Left cardiac atrium (tissue), 4 donors: ENCODE measurements around the gene NLRC4. TPM values are rescaled to one million over a fixed set of nuclear protein-coding genes. Genes with fewer than 3 reads are reported as not detected.
"Not testable (repeated sequence)": the region's sequence is repeated elsewhere in the genome, so short reads cannot be mapped to it uniquely, and the experiment has no call there.

Source experiments
- ATAC-seq, 2 donors: fragments of 200-7000 bp; cut with Tn5 transposase; one replicate each; pipeline ENCODE4 v1.9.1; 2020; ENCODE audit warnings: mild to moderate bottlenecking in 2 of 2, moderate library complexity in 2 of 2
- DNase-seq: peaks from one replicate; pipeline ENCODE4 v3.0.0-alpha.2; 2020
- intact Hi-C, 2 donors: fragments of 100-400 bp; cut with DNase I; formaldehyde crosslinking; loops; one replicate each; pipeline versions ENCODE4 v1.14.1 to v1.15.1; 2022 to 2023
- long read RNA-seq: library from polyadenylated mRNA; unstranded; transcript quantifications from one replicate; pipeline ENCODE4 v2.0.0, GENCODE V29; 2021
- total RNA-seq, 2 donors: library from RNA; stranded (reverse); fragmentation: NEBNext Ultra II Directional; extraction: Animal tissue kit (Norgen Biotek cat#: 25700); gene quantifications; one replicate each; pipeline ENCODE4 v1.2.1, GENCODE V29; 2021
- donor health status: DM: no; HTN: yes; CAD: no.
- donor health status: DM: no; HTN: yes; CAD: no; lungs with severe emphysema.
- donor health status: DM: yes; HTN: yes; CAD: no.
- donor health status: Dilated cardiomyopathy.

The NLRC4 gene
- total RNA-seq = 1 to 10 TPM; 1.7 to 2.3 TPM
- long read RNA-seq, partial matches to known transcripts = 0 of 1 reads
- long read RNA-seq, other reads (novel, unspliced or antisense) = 1 of 1 reads

- ATAC-seq (peak; percentile 58 to 77), DNase-seq (no peak)
- intact Hi-C loops = no loop called here
These were observed at the start of gene NLRC4 for GRCh38 chr2:32264422-32265105. Gene NLRC4, minus strand, starts transcription at chr2:32264886. Its CDS starts 8,111 bp downstream, at chr2:32256775.

GRCh38 chr2:32310577-32310976 is 45.9 kb upstream of the NLRC4 start:
- no peak for ATAC-seq

DNA sequence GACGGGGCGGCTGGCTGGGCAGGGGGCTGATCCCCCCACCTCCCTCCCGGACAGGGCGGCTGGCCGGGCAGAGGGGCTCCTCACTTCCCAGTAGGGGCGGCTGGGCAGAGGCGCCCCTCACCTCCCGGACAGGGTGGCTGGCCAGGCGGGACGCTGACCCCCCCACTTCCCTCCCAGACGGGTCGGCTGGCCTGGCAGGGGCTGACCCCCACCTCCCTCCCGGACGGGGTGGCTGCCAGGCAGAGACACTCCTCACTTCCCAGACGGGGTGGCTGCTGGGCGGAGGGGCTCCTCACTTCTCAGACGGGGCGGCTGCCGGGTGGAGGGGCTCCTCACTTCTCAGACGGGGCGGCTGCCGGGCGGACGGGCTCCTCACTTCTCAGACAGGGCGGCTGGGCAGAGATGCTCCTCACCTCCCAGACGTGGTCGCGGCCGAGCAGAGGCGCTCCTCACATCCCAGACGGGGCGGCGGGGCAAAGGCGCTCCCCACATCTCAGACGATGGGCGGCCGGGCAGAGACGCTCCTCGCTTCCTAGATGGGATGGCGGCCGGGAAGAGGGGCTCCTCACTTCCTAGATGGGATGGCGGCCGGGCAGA is 29.4 kb upstream of the NLRC4 start:
- DNase-seq = not testable (repeated sequence)

More at GRCh38 chr2:32310577-32310976, 45.9 kb upstream of the NLRC4 start:
- no peak for DNase-seq
- intact Hi-C loops = no loop called here

DNA sequence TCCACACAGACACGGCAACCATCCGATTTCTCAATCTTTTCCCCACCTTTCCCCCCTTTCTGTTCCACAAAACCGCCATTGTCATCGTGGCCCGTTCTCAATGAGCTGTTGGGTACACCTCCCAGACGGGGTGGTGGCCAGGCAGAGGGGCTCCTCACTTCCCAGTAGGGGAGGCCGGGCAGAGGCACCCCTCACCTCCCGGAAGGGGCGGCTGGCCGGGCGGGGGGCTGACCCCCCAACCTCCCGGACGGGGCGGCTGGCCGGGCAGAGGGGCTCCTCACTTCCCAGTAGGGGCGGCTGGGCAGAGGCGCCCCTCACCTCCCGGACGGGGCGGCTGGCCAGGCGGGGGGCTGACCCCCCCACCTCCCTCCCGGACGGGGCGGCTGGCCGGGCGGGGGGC is 28.8 kb upstream of the NLRC4 start:
- intact Hi-C loops, DNase-seq, ATAC-seq: not testable (repeated sequence)

More for the DNA sequence above, 29.4 kb upstream of the NLRC4 start:
- ATAC-seq, intact Hi-C loops: not testable (repeated sequence)

DNA sequence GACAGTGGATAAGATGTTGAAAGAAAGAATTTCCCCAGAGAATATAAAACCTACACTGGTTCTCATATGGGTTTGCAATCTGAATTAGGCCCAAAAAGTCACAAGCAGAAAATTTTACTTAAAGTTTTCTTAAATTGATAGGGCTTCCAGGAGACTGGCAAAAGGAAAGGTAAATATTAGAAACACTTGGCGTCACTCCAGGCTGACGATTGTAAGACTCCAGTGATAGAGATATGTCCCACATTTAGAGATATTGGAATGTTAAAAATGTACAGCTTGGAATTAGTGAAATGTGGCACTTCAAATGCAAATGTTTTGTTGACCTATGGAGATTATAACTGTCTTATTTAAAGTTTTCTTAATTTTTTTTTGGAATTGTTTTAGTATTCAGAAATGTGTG is 27.1 kb upstream of the NLRC4 start:
- no peak for ATAC-seq
- intact Hi-C loops = no loop called here
- DNase-seq = no peak

- no peak for ATAC-seq
- no peak for DNase-seq
- intact Hi-C loops = no loop called here
These were observed 25.3 kb upstream of the NLRC4 start for GRCh38 chr2:32290000-32290339.

DNA sequence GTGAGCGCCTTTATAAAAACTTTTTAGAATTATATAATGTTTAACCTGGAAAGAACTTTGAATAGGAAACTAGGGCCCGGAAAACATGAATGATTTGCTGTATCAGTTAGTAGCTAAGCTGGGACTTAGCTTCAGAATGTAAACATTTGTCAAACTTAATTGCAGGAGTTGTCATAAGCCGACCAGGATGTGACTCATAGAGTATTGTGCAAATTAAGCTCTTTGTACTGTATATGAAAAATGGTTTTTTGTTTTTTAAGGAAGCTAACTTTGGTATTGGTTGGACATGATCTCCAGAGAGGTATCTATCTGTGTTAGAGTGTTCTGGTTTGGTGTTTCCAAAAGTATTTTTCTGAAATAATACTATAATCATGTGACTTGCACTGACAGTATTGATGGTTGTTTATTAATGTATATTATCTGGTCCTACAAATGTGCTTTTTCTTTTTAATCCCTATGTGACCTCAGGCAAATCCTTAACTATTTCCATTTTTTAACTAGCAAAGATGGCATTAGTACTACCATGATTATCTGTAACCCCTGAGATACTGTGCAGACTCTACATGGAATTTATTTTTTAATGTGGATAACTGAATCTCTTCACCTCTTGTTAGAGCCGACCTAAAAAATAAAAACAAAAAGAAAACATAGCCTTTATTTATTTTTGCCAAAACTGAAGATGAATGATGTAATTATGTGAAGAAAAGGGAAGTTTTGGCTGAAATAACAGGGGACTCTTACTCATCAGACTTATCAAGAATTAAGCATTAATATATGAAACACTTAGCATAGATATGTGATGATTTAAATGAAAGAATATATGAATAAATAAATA is 24.7 kb upstream of the NLRC4 start:
- intact Hi-C loops = no loop called here
- ATAC-seq (peak in 1 of 2 donors; percentile 53), DNase-seq (no peak)

DNA sequence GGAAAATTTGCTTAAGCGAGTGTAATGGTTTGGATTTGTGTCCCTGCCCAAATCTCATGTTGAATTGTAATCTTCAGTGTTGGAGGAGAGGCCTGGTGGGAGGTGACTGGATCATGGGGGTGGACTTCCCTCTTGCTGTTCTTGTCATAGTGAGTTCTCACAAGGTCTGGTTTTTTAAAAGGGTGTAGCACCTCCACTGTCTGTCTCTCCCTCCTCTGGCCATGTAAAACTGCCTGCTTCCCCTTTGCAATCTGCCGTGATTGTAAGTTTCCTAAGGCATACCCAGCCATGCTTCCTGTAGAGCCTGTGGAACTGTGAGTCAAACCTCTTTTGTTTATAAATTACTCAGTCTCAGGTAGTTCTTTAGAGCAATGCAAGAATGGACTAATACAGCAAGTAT is 19.6 kb upstream of the NLRC4 start:
- DNase-seq (no peak), ATAC-seq (no peak)
- intact Hi-C loops = no loop called here

GRCh38 chr2:32278478-32278853 is 13.8 kb upstream of the NLRC4 start:
- intact Hi-C loops = no loop called here
- DNase-seq (no peak), ATAC-seq (no peak)

DNA sequence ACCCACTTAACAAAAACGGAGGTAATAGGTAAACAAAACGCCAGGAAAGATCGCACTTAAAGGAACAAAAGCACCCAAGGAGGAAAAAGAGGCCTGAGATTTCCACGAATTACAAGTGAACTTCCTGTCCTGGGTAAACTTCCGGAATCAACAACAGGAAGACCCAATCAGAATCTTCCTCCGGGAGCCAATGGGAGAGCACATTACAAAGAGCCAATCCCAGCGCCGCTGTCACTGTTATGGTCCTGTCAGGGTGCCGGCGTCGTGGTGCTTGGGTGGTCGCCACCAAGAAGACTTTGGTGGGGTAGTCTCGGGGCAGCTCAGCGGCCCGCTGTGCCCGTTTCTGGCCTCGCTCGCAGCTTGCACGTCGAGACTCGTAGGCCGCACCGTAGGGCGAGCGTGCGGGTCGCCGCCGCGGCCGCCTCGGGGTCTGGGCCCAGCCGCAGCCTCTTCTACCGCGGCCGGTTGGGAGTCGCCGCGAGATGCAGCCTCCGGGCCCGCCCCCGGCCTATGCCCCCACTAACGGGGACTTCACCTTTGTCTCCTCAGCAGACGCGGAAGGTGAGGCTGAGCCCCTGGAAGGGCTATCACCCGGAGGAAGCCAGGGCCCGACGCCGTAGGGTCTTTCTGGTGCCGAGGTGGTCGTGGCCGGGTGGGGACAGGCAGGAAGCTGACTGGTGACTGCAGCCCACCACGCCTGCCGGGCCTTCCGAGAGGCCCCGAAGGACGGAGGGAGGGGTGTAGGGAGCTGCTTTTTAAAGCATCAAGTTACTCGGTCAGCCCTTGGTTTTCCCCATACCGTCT is 13.2 kb upstream of the NLRC4 start, which contains the start of gene YIPF4:
Gene YIPF4 (plus strand): TSS at position 231 of the 804 bp plus-strand sequence. CDS start 252 bp downstream, at position 483.
- intact Hi-C loops = no loop called here
- DNase-seq (peak; percentile 88), ATAC-seq (peak; percentile 100)

DNA sequence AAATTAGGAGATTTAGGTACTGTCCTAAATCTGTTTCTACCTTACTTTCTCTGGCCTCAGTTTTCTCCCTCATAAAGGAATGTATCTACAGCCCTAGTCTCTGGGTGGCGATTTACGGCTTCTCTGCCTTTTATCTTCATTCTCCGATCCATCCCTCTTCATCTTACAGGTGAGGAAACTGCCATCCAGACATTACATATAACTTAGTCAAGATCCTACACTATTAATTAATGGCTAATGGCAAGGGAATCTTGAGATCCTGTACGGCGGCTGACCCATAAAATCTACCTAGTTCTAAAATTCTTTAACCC is 12.6 kb upstream of the NLRC4 start:
- intact Hi-C loops = no loop called here
- no peak for ATAC-seq

GRCh38 chr2:32275790-32276189 is 11.1 kb upstream of the NLRC4 start:
- intact Hi-C loops, DNase-seq, ATAC-seq: not testable (repeated sequence)

More for the DNA sequence above, 12.6 kb upstream of the NLRC4 start:
- DNase-seq = no peak

GRCh38 chr2:32274289-32274688 is 9.6 kb upstream of the NLRC4 start:
- ATAC-seq (no peak), DNase-seq (no peak)
- intact Hi-C loops = no loop called here

DNA sequence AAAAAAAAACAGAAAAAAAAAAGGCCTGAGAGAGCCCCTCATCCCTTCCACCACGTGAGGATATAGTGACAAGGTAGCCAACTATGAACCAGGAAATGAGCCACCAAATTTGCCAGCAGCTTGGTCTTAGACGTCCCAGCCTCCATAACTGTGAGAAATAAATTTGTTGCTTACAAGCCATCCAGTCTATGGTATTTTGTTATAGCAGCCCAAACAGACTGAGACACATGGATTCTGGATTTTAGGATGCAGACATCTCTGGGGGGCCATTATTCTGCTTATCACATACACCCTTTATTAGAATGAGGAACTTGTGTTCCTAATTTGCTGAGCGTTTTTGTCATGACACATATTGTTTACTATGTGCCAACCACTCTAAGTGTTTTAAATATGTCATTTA is 7.6 kb upstream of the NLRC4 start:
- ATAC-seq (no peak), DNase-seq (no peak)
- intact Hi-C loops = no loop called here

- no peak for ATAC-seq
- intact Hi-C loops = no loop called here
- no peak for DNase-seq
These were observed 6.4 kb upstream of the NLRC4 start for GRCh38 chr2:32271063-32271462.

GRCh38 chr2:32262105-32262504 is 2.6 kb downstream of the NLRC4 start:
- DNase-seq (no peak), ATAC-seq (peak in 1 of 2 donors; percentile 67)
- intact Hi-C loops = no loop called here

- ATAC-seq (no peak), DNase-seq (no peak)
- intact Hi-C loops = no loop called here
These were observed 4.3 kb downstream of the NLRC4 start for GRCh38 chr2:32260376-32260775.

DNA sequence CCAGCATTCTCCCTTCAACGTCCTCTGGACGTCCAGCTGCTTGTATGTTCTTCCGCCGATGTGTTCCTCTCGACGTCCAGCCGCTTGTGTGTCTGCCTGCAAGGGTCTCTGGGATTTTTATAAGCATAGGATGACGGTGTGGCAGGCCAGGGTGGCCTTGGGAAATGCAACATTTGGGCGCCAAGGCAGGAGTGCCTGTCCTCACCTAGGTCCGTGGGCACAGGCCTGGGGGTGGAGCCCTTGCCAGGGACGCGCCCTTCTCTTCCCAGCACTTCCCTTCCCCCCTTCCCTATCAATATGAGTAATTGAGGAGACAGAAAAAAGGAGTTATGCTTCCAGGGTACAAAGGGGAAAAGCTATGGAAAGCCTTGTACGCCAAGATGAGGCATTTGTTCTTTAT is 6.4 kb downstream of the NLRC4 start:
- no peak for DNase-seq
- intact Hi-C loops = no loop called here
- ATAC-seq = no peak

- ATAC-seq = no peak
- intact Hi-C loops = no loop called here
- no peak for DNase-seq
These were observed 14.4 kb downstream of the NLRC4 start for GRCh38 chr2:32250290-32250689.
